ENCODE results near the gene BHLHA15.

DNA sequence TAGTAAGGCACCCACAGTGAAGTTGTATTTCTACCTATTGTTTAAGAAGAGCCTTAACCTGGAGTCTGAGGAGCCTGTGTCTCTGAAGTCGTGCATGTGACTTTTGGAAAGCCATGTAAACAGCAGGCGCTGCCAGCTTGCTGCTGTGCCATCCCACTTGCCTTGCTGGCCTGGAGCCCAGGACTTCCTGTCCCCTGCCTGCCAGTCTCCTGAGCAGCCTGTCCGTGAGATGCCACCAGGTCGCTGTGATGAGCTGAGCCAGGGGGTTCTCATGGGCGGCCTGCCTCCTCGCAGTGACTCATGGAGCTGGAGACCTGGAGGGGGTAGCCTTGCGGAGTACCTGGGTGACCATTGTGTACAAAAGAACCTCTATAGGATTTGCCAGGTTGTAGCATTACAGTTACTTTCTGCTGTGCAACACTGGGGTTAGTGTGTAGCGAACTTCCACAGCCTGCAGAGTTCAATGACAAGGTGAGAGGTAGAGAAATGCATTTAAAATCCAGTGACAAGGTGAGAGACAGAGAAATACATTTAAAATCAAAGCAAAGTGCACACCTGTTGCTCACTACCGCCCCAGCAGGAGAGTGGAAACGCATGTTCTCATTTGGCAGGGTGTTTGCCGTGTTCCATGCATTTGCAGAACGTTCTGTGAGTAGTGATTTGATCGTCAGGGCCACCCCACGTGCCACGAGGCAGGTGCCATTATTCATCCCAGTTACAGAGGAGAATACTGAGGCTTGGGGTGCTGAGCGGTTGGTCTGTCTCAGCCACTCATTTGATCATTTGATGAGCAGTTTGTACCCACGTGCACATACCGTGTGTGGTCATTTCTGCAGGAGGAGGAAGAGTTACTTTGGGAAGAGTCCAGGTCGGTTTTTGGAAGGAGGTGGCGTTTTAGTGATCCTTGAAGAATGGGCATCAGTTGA is 36.6 kb upstream of the BHLHA15 start:
- TF ChIP-seq POLR2AphosphoS5 (IDR thresholded peaks at IDR 0.05; ENCODE audit: low read depth, low read length), result no peak
- TF ChIP-seq RAD21 (IDR thresholded peaks at IDR 0.05; ENCODE audit: low read depth), result no peak
- TF ChIP-seq, protein P1, sequence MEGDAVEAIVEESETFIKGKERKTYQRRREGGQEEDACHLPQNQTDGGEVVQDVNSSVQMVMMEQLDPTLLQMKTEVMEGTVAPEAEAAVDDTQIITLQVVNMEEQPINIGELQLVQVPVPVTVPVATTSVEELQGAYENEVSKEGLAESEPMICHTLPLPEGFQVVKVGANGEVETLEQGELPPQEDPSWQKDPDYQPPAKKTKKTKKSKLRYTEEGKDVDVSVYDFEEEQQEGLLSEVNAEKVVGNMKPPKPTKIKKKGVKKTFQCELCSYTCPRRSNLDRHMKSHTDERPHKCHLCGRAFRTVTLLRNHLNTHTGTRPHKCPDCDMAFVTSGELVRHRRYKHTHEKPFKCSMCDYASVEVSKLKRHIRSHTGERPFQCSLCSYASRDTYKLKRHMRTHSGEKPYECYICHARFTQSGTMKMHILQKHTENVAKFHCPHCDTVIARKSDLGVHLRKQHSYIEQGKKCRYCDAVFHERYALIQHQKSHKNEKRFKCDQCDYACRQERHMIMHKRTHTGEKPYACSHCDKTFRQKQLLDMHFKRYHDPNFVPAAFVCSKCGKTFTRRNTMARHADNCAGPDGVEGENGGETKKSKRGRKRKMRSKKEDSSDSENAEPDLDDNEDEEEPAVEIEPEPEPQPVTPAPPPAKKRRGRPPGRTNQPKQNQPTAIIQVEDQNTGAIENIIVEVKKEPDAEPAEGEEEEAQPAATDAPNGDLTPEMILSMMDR (IDR thresholded peaks at IDR 0.05 in 2 of 3, conservative IDR thresholded peaks at IDR 0.05 in 1 of 3; ENCODE audit: borderline replicate concordance in 1 of 3, insufficient read depth in 1 of 3, low read depth in 2 of 3, low read length in 2 of 3), result no peak
- TF ChIP-seq SIN3A (IDR thresholded peaks at IDR 0.05; ENCODE audit: low read depth), result no peak
- no peak for TF ChIP-seq EZH2phosphoT487 (IDR thresholded peaks at IDR 0.05; ENCODE audit: borderline replicate concordance)
- TF ChIP-seq EZH2 (IDR thresholded peaks at IDR 0.05), result no peak
- no peak for TF ChIP-seq POLR2A (IDR thresholded peaks at IDR 0.05; ENCODE audit: borderline replicate concordance, extremely low read depth, insufficient read depth, insufficient read length)
- TF ChIP-seq, protein P2, sequence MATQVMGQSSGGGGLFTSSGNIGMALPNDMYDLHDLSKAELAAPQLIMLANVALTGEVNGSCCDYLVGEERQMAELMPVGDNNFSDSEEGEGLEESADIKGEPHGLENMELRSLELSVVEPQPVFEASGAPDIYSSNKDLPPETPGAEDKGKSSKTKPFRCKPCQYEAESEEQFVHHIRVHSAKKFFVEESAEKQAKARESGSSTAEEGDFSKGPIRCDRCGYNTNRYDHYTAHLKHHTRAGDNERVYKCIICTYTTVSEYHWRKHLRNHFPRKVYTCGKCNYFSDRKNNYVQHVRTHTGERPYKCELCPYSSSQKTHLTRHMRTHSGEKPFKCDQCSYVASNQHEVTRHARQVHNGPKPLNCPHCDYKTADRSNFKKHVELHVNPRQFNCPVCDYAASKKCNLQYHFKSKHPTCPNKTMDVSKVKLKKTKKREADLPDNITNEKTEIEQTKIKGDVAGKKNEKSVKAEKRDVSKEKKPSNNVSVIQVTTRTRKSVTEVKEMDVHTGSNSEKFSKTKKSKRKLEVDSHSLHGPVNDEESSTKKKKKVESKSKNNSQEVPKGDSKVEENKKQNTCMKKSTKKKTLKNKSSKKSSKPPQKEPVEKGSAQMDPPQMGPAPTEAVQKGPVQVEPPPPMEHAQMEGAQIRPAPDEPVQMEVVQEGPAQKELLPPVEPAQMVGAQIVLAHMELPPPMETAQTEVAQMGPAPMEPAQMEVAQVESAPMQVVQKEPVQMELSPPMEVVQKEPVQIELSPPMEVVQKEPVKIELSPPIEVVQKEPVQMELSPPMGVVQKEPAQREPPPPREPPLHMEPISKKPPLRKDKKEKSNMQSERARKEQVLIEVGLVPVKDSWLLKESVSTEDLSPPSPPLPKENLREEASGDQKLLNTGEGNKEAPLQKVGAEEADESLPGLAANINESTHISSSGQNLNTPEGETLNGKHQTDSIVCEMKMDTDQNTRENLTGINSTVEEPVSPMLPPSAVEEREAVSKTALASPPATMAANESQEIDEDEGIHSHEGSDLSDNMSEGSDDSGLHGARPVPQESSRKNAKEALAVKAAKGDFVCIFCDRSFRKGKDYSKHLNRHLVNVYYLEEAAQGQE (IDR thresholded peaks at IDR 0.05; ENCODE audit: low read depth), result no peak
- TF ChIP-seq, protein P3, sequence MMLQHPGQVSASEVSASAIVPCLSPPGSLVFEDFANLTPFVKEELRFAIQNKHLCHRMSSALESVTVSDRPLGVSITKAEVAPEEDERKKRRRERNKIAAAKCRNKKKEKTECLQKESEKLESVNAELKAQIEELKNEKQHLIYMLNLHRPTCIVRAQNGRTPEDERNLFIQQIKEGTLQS (IDR thresholded peaks at IDR 0.05), result no peak
- no peak for TF ChIP-seq CBX3 (IDR thresholded peaks at IDR 0.05; ENCODE audit: low read depth)
